ENCODE results near the gene IRX1.

The IRX1 gene

GRCh38 chr5:3601061-3601710, 5.6 kb downstream of the IRX1 start:
- no peak for DNase-seq

GRCh38 chr5:3601911-3602782, 6.5 kb downstream of the IRX1 start:
- DNase-seq, result no peak

GRCh38 chr5:3602785-3603502, 7.3 kb downstream of the IRX1 start:
- DNase-seq, result no peak

GRCh38 chr5:3604501-3604900, 8.9 kb downstream of the IRX1 start:
- no peak for DNase-seq

- DNase-seq, result no peak
Observed at GRCh38 chr5:3605298-3606010, 9.8 kb downstream of the IRX1 start.

- DNase-seq, result no peak
Observed at GRCh38 chr5:3606121-3606831, 10.6 kb downstream of the IRX1 start.

GRCh38 chr5:3607541-3608181, 12.0 kb downstream of the IRX1 start:
- DNase-seq, result no peak

- no peak for DNase-seq
Observed at GRCh38 chr5:3609120-3609681, 13.6 kb downstream of the IRX1 start.

- no peak for DNase-seq
Observed at GRCh38 chr5:3612591-3613042, 17.0 kb downstream of the IRX1 start.

- DNase-seq, result no peak
Observed at GRCh38 chr5:3613726-3614125, 18.1 kb downstream of the IRX1 start.

- DNase-seq, result no peak
Observed at GRCh38 chr5:3615217-3615616, 19.6 kb downstream of the IRX1 start.

- no peak for DNase-seq
Observed at GRCh38 chr5:3615829-3616228, 20.2 kb downstream of the IRX1 start.

GRCh38 chr5:3619579-3619978, 23.9 kb downstream of the IRX1 start:
- no peak for DNase-seq

- no peak for DNase-seq
Observed at GRCh38 chr5:3622961-3623360, 27.3 kb downstream of the IRX1 start.

GRCh38 chr5:3625626-3626025, 30.0 kb downstream of the IRX1 start:
- no peak for DNase-seq

- no peak for DNase-seq
Observed at GRCh38 chr5:3634061-3634460, 38.4 kb downstream of the IRX1 start.

- DNase-seq, result no peak
Observed at GRCh38 chr5:3639175-3639574, 43.5 kb downstream of the IRX1 start.

GRCh38 chr5:3642231-3642630, 46.6 kb downstream of the IRX1 start:
- DNase-seq, result no peak

- DNase-seq, result no peak
Observed at GRCh38 chr5:3650320-3650719, 54.7 kb downstream of the IRX1 start.

- no peak for DNase-seq
Observed at GRCh38 chr5:3650868-3651267, 55.2 kb downstream of the IRX1 start.

All from MV-4-11 (cell line).